ENCODE measurements around the gene MAP2K2.

DNA sequence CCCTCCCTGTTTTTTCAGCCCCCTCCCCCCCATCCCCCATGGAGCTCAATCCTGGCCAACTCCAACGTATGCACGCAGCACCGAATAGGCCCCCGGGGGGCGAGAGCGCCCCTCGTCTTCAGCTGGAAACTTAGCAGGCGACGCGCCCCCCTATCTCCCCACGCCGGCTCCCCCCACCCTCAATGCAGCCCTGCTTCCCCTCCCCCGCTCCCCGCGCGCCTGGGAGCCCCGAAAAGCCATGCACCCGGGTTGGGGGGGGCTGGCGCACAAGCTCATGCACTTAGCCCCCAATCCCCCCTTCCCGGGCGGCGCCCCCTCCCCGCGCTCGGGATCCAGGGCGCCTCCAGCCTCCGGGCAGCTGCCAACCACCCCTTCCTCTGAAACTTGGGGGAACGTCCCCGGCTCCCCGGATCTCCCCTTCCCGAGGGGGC, 57.7 kb downstream of the MAP2K2 start:
- TF ChIP-seq, protein P1, sequence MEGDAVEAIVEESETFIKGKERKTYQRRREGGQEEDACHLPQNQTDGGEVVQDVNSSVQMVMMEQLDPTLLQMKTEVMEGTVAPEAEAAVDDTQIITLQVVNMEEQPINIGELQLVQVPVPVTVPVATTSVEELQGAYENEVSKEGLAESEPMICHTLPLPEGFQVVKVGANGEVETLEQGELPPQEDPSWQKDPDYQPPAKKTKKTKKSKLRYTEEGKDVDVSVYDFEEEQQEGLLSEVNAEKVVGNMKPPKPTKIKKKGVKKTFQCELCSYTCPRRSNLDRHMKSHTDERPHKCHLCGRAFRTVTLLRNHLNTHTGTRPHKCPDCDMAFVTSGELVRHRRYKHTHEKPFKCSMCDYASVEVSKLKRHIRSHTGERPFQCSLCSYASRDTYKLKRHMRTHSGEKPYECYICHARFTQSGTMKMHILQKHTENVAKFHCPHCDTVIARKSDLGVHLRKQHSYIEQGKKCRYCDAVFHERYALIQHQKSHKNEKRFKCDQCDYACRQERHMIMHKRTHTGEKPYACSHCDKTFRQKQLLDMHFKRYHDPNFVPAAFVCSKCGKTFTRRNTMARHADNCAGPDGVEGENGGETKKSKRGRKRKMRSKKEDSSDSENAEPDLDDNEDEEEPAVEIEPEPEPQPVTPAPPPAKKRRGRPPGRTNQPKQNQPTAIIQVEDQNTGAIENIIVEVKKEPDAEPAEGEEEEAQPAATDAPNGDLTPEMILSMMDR (IDR thresholded peaks at IDR 0.05; ENCODE audit: poor library complexity, severe bottlenecking), result no peak
- TF ChIP-seq POLR2AphosphoS5 (IDR thresholded peaks at IDR 0.05) (peak; percentile 2), EP300 (conservative IDR thresholded peaks at IDR 0.05; ENCODE audit: poor library complexity, severe bottlenecking) (no peak)

Data from neural cell (in vitro differentiated cells).